GM12878 (cell line): ENCODE data around the gene NCKAP5. TPM values are rescaled to one million over a fixed set of nuclear protein-coding genes. Genes with fewer than 3 reads are reported as not detected.

Experiments used
- ATAC-seq: fragments of 200-7000 bp; cut with Tn5 transposase; 3 replicates; pipeline ENCODE4 v1.9.1; 2020; ENCODE audit warnings: mild to moderate bottlenecking, moderate library complexity
- BruUV-seq: library from RNA; stranded (reverse); fragments of 400-500 nt; replicated peaks from 2 replicates; lab custom pipeline; 2021; lab: Mats Ljungman, UMichigan
- CTCF ChIA-PET: fragments of 300-600 bp; sonication (Branson Sonifier 250); formaldehyde crosslinking; extraction: SDS; loops from one replicate; lab custom pipeline; 2021; ENCODE audit warnings: inconsistent platforms; lab: Yijun Ruan, JAX
- POLR2A ChIA-PET: fragments of 350-600 bp; formaldehyde crosslinking; extraction: SDS; loops from one replicate; lab custom pipeline; 2021; ENCODE audit warnings: inconsistent platforms; lab: Charles Lee
- RAD21 ChIA-PET: fragments of 300-600 bp; sonication (Branson Sonifier 250); formaldehyde crosslinking; loops from one replicate; lab custom pipeline; 2023; ENCODE audit warnings: antibody characterized with exemption; ENCODE audit not compliant: unreplicated experiment; lab: Charles Lee
- SMC1A ChIA-PET: fragments of 300-600 bp; sonication (Branson Sonifier 250); formaldehyde crosslinking; loops from one replicate; lab custom pipeline; 2023; ENCODE audit not compliant: unreplicated experiment, uncharacterized antibody; lab: Charles Lee
- DNase-seq: peaks from one replicate; pipeline ENCODE4 v3.0.0-alpha.2; 2011; ENCODE audit warnings: low read depth, low spot score
- FAIRE-seq: peaks from 3 replicates; lab custom pipeline; 2011; peaks lifted over from hg19 to GRCh38; lab: Jason Lieb, UNC
- H2AFZ ChIP-seq: 2 replicates; pipeline ENCODE4 v1.6.0; 2011; ENCODE audit warnings: low read depth, low read length, control low read depth; ENCODE audit not compliant: control insufficient read depth
- H3K27ac ChIP-seq: 2 replicates; pipeline ENCODE4 v1.5.1; 2011; ENCODE audit warnings: control low read depth; ENCODE audit not compliant: control insufficient read depth, insufficient read depth
- H3K27me3 ChIP-seq, 2 experiments: replicated peaks in 1 of 2; 2 replicates each; pipeline versions ENCODE4 v1.6.0 to v1.6.1; 2011; ENCODE audit warnings: low read length in 1 of 2; ENCODE audit not compliant: control insufficient read depth in 2 of 2, insufficient read depth in 2 of 2
- H3K36me3 ChIP-seq, 2 experiments: 2 replicates each; pipeline ENCODE4 v1.5.1; 2011; ENCODE audit warnings: low read length in 1 of 2; ENCODE audit not compliant: control insufficient read depth in 2 of 2, insufficient read depth in 2 of 2
- H3K4me1 ChIP-seq: 2 replicates; pipeline ENCODE4 v1.6.1; 2011; ENCODE audit warnings: mild to moderate bottlenecking, low read length, moderate library complexity, mixed read lengths; ENCODE audit not compliant: control insufficient read depth, insufficient read depth
- H3K4me2 ChIP-seq: 2 replicates; pipeline ENCODE4 v1.6.0; 2011; ENCODE audit warnings: control low read depth; ENCODE audit not compliant: control insufficient read depth, insufficient read depth
- H3K4me3 ChIP-seq: fragments of 200-600 bp; sonication (generic); 2 replicates; pipeline ENCODE4 v1.5.1; 2016
- H3K79me2 ChIP-seq: 2 replicates; pipeline ENCODE4 v1.6.0; 2011; ENCODE audit warnings: low read length; ENCODE audit not compliant: control insufficient read depth, insufficient read depth
- H3K9ac ChIP-seq: 2 replicates; pipeline ENCODE4 v1.8.0; 2011; ENCODE audit warnings: low read length, control low read depth, mixed read lengths; ENCODE audit not compliant: control insufficient read depth, insufficient read depth
- H3K9me3 ChIP-seq: replicated peaks from 3 replicates; pipeline ENCODE4 v1.5.1; 2011; ENCODE audit warnings: mild to moderate bottlenecking, low read length; ENCODE audit not compliant: control insufficient read depth, insufficient read depth
- H4K20me1 ChIP-seq: 2 replicates; pipeline ENCODE4 v1.6.0; 2011; ENCODE audit not compliant: control insufficient read depth, insufficient read depth
- CBX3 ChIP-seq: fragments of 200-600 bp; sonication (generic); IDR thresholded peaks from 2 replicates; pipeline ENCODE4 v1.6.1; 2016; ENCODE audit warnings: low read depth, borderline replicate concordance
- CHD2 ChIP-seq: IDR thresholded peaks from 2 replicates; pipeline ENCODE4 v1.6.1; 2011; ENCODE audit warnings: low read depth, low read length, improper control_type of control experiment, borderline replicate concordance
- FOXK2 ChIP-seq: fragments of 450-650 bp; IDR thresholded peaks from 2 replicates; pipeline ENCODE4 v1.6.1; 2017; ENCODE audit warnings: mild to moderate bottlenecking, moderate library complexity
- IRF4 ChIP-seq: IDR thresholded peaks from 2 replicates; pipeline ENCODE4 v1.6.1; 2011; ENCODE audit warnings: low read depth, low read length
- LARP7 ChIP-seq: fragments of 450-650 bp; IDR thresholded peaks from 2 replicates; pipeline ENCODE4 v1.6.1; 2017; ENCODE audit warnings: mild to moderate bottlenecking
- MYB ChIP-seq: fragments of 150-350 bp; IDR thresholded peaks from 2 replicates; pipeline ENCODE4 v1.6.1; 2014; ENCODE audit warnings: mild to moderate bottlenecking, low read depth, low read length, borderline replicate concordance
- PAX8 ChIP-seq: fragments of 450-650 bp; IDR thresholded peaks from 2 replicates; pipeline ENCODE4 v1.6.1; 2017; ENCODE audit warnings: mild to moderate bottlenecking, moderate library complexity
- POLR2AphosphoS2 ChIP-seq: IDR thresholded peaks from 2 replicates; pipeline ENCODE4 v1.6.1; 2011; ENCODE audit warnings: low read depth, mild to moderate bottlenecking, low read length, improper control_type of control experiment, moderate library complexity
- STAT1 ChIP-seq: fragments of 450-650 bp; conservative IDR thresholded peaks from 2 replicates; pipeline ENCODE4 v1.6.1; 2014; ENCODE audit warnings: antibody characterized with exemption, mild to moderate bottlenecking
- WGBS: methylation state at CpG from one replicate; pipeline ENCODE4 v1.1.6; 2016; ENCODE audit warnings: low lambda C conversion rate; ENCODE audit not compliant: insufficient replicate concordance, insufficient coverage; ENCODE audit errors: missing lambda C conversion rate; 5-methylcytosine and 5-hydroxymethylcytosine counted together
- in situ Hi-C: fragments of 300-500 bp; cut with MboI; formaldehyde crosslinking; loops from 9 replicates; pipeline ENCODE4 v1.14.3; 2018; ENCODE audit warnings: mixed read lengths
- intact Hi-C: fragments of 100-400 bp; cut with micrococcal nuclease; formaldehyde crosslinking; loops from one replicate; pipeline ENCODE4 v1.14.2; 2022; ENCODE audit not compliant: unreplicated experiment
- polyA plus RNA-seq, 11 experiments: library from polyadenylated mRNA; depleted of rRNA in 4 of 11; unstranded in 6 of 11; stranded (reverse) in 5 of 11; fragments of >200 nt; fragmentation: Nextera tagmentation in 4 of 11; fragmentation: Illumina TruSeq in 1 of 11; extraction: Ambion mirVana in 4 of 11; extraction: Trizol in 1 of 11; gene quantifications; 1 replicate in 1 of 11; 2 replicates in 10 of 11; pipeline versions ENCODE4 v1.2.1 to v1.2.3, GENCODE V29; 2011 to 2016; ENCODE audit warnings: inconsistent platforms in 2 of 11, missing spikeins in 2 of 11, low read depth in 1 of 11
- total RNA-seq, 4 experiments: library from RNA; depleted of rRNA in 3 of 4; stranded (reverse); fragments of >200 nt in 3 of 4; fragmentation: Illumina TruSeq in 1 of 4; extraction: Trizol in 1 of 4; gene quantifications; 2 replicates each; pipeline versions ENCODE4 v1.2.1 to v1.2.3, GENCODE V29; 2013 to 2021
- TF ChIP-seq, protein P1 (sequence below): IDR thresholded peaks from 2 replicates; pipeline ENCODE4 v1.6.1; 2012; ENCODE audit warnings: low read depth, low read length, improper control_type of control experiment
- TF ChIP-seq, protein P2 (sequence below): fragments of 450-650 bp; IDR thresholded peaks from 2 replicates; pipeline ENCODE4 v1.6.1; 2017; ENCODE audit warnings: low read depth, mild to moderate bottlenecking, moderate library complexity
- TF ChIP-seq, protein P3 (sequence below): fragments of 450-650 bp; IDR thresholded peaks from 2 replicates; pipeline ENCODE4 v1.6.1; 2018; ENCODE audit warnings: borderline replicate concordance, mild to moderate bottlenecking; ENCODE audit not compliant: partially characterized antibody

The NCKAP5 gene
- total and polyA plus RNA-seq, 10 of the 15 experiments (the other 5 are each of a cell fraction or from before 2014, with no cell fraction given), result 0.06 to 0.44 (median 0.16) TPM

DNA sequence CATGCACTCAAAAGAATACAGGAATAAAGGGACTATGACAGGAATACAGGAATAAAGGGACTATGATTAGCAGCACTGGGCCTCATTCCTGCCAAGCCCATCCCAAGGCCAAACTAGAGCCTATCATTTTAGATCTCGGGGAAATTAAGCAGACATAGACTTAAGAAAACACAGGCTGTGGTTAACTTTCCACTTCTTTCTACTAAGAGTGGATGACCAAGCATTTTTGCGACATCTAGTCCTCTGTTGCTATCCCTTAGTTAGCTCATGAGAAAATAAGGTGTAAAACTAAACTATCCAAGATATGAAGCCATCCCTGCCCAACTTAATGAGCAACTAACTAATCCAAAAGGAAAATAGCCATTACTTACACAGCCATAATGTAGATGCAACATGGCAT is 904.2 kb downstream of the NCKAP5 start:
- 0% methylated on average over 2 of the region's 2 CpGs for WGBS
- no peak for FAIRE-seq
- Histone ChIP-seq H3K9me3 (no peaks in the 10 kb centered on the region), H3K79me2 (no peaks in the 10 kb centered on the region), H3K4me2 (no peak overlapping the region), H2AFZ (no peak overlapping the region), H3K4me1 (no peaks in the 10 kb centered on the region), H3K9ac (no peak overlapping the region), H3K4me3 (no peak overlapping the region), H3K27ac (no peak overlapping the region), H4K20me1 (no peaks in the 10 kb centered on the region), H3K27me3 (peaks cover under 1 to 2% of the 10 kb centered on the region in 2 experiments), H3K36me3 (no peaks in the 10 kb centered on the region)
- ChIA-PET CTCF (interaction anchor here (0.8 kb wide), 1 partner anchor 31 kb away, joined by 3 read pairs; no protein-coding TSS in a partner anchor), RAD21 (no interaction called here), POLR2A (no interaction called here), SMC1A (interaction anchor here (0.7 kb wide), 1 partner anchor 188 kb away, joined by 3 read pairs; no protein-coding TSS in a partner anchor)
- intact Hi-C loops (no loop called here), in situ Hi-C loops (no loop called here)
- TF ChIP-seq STAT1, result no peak
- TF ChIP-seq FOXK2, result no peak
- no peak for TF ChIP-seq IRF4
- TF ChIP-seq, protein P1, sequence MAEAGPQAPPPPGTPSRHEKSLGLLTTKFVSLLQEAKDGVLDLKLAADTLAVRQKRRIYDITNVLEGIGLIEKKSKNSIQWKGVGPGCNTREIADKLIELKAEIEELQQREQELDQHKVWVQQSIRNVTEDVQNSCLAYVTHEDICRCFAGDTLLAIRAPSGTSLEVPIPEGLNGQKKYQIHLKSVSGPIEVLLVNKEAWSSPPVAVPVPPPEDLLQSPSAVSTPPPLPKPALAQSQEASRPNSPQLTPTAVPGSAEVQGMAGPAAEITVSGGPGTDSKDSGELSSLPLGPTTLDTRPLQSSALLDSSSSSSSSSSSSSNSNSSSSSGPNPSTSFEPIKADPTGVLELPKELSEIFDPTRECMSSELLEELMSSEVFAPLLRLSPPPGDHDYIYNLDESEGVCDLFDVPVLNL, result no peak
- TF ChIP-seq POLR2AphosphoS2, result no peak
- TF ChIP-seq LARP7, result no peak
- TF ChIP-seq CHD2, result no peak
- no peak for TF ChIP-seq MYB
- TF ChIP-seq CBX3, result no peak
- no peak for TF ChIP-seq PAX8
- TF ChIP-seq, protein P2, sequence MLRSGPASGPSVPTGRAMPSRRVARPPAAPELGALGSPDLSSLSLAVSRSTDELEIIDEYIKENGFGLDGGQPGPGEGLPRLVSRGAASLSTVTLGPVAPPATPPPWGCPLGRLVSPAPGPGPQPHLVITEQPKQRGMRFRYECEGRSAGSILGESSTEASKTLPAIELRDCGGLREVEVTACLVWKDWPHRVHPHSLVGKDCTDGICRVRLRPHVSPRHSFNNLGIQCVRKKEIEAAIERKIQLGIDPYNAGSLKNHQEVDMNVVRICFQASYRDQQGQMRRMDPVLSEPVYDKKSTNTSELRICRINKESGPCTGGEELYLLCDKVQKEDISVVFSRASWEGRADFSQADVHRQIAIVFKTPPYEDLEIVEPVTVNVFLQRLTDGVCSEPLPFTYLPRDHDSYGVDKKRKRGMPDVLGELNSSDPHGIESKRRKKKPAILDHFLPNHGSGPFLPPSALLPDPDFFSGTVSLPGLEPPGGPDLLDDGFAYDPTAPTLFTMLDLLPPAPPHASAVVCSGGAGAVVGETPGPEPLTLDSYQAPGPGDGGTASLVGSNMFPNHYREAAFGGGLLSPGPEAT, result no peak
- TF ChIP-seq, protein P3, sequence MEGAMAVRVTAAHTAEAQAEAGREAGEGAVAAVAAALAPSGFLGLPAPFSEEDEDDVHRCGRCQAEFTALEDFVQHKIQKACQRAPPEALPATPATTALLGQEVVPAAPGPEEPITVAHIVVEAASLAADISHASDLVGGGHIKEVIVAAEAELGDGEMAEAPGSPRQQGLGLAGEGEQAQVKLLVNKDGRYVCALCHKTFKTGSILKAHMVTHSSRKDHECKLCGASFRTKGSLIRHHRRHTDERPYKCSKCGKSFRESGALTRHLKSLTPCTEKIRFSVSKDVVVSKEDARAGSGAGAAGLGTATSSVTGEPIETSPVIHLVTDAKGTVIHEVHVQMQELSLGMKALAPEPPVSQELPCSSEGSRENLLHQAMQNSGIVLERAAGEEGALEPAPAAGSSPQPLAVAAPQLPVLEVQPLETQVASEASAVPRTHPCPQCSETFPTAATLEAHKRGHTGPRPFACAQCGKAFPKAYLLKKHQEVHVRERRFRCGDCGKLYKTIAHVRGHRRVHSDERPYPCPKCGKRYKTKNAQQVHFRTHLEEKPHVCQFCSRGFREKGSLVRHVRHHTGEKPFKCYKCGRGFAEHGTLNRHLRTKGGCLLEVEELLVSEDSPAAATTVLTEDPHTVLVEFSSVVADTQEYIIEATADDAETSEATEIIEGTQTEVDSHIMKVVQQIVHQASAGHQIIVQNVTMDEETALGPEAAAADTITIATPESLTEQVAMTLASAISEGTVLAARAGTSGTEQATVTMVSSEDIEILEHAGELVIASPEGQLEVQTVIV, result no peak
- no peak for DNase-seq
- no peak for ATAC-seq
- BruUV-seq, result no TSS peak
